EL (cell line): ENCODE measurements around the gene DOCK3.

Source experiments
- DNase-seq: peaks from one replicate; pipeline ENCODE4 v3.0.0-alpha.2; 2016

Gene DOCK3

GRCh38 chr3:51391075-51391565, 716.4 kb downstream of the DOCK3 start, which contains the start of gene RBM15B:
RBM15B (plus strand) TSS chr3:51391285; CDS start chr3:51391400, 115 bp downstream.
- peak; percentile 95 for DNase-seq

GRCh38 chr3:51391566-51392354, 717.0 kb downstream of the DOCK3 start:
- peak; percentile 41 for DNase-seq

- no peak for DNase-seq
These were observed 717.8 kb downstream of the DOCK3 start for GRCh38 chr3:51392355-51393133.

GRCh38 chr3:51393134-51393495, 718.4 kb downstream of the DOCK3 start:
- no peak for DNase-seq

- no peak for DNase-seq
These were observed 718.8 kb downstream of the DOCK3 start for GRCh38 chr3:51393564-51393963.

GRCh38 chr3:51394541-51394940, 719.8 kb downstream of the DOCK3 start:
- no peak for DNase-seq

GRCh38 chr3:51395493-51396213, 720.9 kb downstream of the DOCK3 start:
- DNase-seq: no peak

- no peak for DNase-seq
These were observed 721.7 kb downstream of the DOCK3 start for GRCh38 chr3:51396401-51396800.

- DNase-seq: no peak
These were observed 722.7 kb downstream of the DOCK3 start for GRCh38 chr3:51397392-51397791.

GRCh38 chr3:51398595-51399310, 724.0 kb downstream of the DOCK3 start:
- DNase-seq: no peak

GRCh38 chr3:51400166-51400565, 725.4 kb downstream of the DOCK3 start:
- no peak for DNase-seq

- DNase-seq: no peak
These were observed 727.0 kb downstream of the DOCK3 start for GRCh38 chr3:51401735-51402134.

GRCh38 chr3:51403675-51404074, 728.9 kb downstream of the DOCK3 start:
- DNase-seq: no peak

GRCh38 chr3:51408021-51408420, 733.3 kb downstream of the DOCK3 start:
- DNase-seq: no peak

GRCh38 chr3:51408813-51409212, 734.1 kb downstream of the DOCK3 start:
- DNase-seq: no peak

- no peak for DNase-seq
These were observed 747.5 kb downstream of the DOCK3 start for GRCh38 chr3:51422211-51422610.

GRCh38 chr3:51426921-51427320, 752.2 kb downstream of the DOCK3 start:
- no peak for DNase-seq

- no peak for DNase-seq
These were observed 754.4 kb downstream of the DOCK3 start for GRCh38 chr3:51429138-51429537.
